ENCODE measurements around the gene CMTM5.
"Not testable (repeated sequence)": the region's sequence is repeated elsewhere in the genome, so short reads cannot be mapped to it uniquely, and the experiment has no call there.

The CMTM5 gene

GRCh38 chr14:23416801-23417200 is 40.0 kb downstream of the CMTM5 start:
- no peak for DNase-seq

GRCh38 chr14:23417269-23417668 is 40.4 kb downstream of the CMTM5 start:
- DNase-seq = not testable (repeated sequence)

- DNase-seq = no peak
Measured at GRCh38 chr14:23418021-23418420, 41.2 kb downstream of the CMTM5 start.

- not testable (repeated sequence) for DNase-seq
Measured at GRCh38 chr14:23419646-23420045, 42.8 kb downstream of the CMTM5 start.

GRCh38 chr14:23421594-23421993 is 44.7 kb downstream of the CMTM5 start:
- DNase-seq = no peak

- no peak for DNase-seq
Measured at GRCh38 chr14:23423657-23424056, 46.8 kb downstream of the CMTM5 start.

- no peak for DNase-seq
Measured at GRCh38 chr14:23425169-23425568, 48.3 kb downstream of the CMTM5 start.

GRCh38 chr14:23425798-23426197 is 49.0 kb downstream of the CMTM5 start:
- DNase-seq = not testable (repeated sequence)

- DNase-seq = no peak
Measured at GRCh38 chr14:23428686-23429495, 52.0 kb downstream of the CMTM5 start.
